Midbrain (tissue), 1 donor: Measurements from ENCODE around the gene DPYD.

Source experiments
- DNase-seq: peaks from one replicate; lab custom pipeline; 2025; lab: John Stamatoyannopoulos, UW

Gene DPYD

GRCh38 chr1:97091679-97092078 is 829.2 kb downstream of the DPYD start:
- DNase-seq: no peak

DNA sequence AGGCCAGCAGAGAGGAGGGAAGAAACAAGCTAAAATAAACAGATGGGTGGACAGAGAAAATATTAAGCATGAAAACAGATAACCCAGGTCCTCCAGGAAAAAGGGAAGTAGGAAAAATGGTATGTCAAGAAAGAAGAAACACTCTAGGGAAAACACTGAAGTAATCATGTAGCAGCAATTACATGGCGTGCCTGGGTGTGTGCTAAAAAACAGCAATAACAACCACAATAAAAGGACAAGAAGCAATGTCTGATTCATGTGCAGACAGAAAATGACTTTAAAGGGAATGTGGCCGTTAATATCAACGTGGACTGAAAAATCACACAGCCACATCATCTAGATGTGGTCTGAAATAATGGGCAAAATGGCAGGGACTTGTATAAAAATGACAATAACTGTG is 829.6 kb downstream of the DPYD start:
- no peak for DNase-seq

- no peak for DNase-seq
These were observed 830.1 kb downstream of the DPYD start for GRCh38 chr1:97090725-97091124.

GRCh38 chr1:97089173-97089572 is 831.7 kb downstream of the DPYD start:
- DNase-seq: no peak

DNA sequence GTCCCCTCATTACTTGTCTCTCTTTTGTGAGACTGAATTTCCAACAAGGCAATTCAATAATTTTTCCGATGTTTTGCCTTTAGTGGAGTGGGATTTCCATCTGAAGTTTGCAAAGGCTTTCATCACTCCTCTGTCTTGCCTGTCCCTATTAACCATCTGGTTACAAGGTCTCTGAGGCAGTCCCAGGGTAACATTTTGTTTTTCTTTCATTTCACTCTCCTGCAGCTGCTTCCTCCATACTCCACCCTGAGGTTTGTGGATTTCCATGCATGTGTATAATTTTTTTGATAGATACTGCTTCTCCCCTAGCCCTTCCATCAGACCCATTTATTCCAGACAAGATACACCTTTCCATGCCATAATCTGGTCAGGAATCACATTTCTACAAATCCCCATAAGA is 832.4 kb downstream of the DPYD start:
- DNase-seq: no peak

GRCh38 chr1:97084546-97084945 is 836.3 kb downstream of the DPYD start:
- no peak for DNase-seq

DNA sequence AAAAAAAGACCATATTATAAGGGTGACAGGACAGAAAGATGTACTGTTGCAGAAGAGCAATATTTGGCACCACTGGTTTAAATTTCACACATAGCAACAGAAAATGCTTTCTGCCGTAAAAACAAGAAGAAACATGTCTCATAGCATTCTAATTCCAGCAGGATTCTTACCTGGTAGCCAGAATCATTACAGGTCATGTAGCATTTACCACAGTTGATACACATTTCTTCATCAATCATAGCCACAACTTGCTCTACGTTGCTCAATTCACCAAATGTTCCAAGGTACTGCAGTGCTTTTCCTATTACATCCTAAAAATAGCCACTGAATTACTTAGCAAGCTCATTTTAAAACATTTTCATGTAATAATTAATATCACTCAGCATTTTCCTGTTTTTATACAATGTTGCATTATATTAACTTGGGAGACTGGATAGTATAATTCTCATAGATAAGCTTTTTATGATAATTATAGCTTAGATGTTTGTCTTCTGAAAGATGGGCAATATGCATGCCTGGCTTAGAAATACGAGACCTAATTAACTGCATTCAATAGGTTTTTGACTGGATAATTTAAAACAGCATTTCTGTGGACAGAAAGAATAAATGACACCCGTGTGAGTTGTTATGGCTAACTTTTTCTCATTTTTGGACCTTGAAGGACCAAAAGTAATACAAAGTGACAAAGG is 838.5 kb downstream of the DPYD start:
- no peak for DNase-seq

GRCh38 chr1:97078872-97079271 is 842.0 kb downstream of the DPYD start:
- no peak for DNase-seq

DNA sequence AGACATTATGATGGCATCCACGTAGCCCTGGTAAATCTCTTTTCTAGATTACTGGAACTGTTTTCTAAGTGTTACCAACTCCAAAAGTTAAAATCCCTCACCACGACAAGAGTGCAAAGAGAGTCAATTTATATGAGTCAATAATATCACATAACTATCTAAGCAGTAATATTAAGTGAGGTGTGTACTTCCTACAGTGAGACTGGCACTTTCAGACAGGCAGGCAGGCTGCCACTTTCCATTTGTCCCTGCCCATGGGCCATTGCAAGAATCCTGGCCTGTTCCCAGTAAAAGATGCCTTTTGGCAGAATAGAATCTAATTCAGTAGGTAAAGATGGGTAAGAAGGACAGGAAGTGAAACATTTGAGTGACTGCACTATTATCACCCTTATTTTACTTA is 843.6 kb downstream of the DPYD start:
- no peak for DNase-seq

DNA sequence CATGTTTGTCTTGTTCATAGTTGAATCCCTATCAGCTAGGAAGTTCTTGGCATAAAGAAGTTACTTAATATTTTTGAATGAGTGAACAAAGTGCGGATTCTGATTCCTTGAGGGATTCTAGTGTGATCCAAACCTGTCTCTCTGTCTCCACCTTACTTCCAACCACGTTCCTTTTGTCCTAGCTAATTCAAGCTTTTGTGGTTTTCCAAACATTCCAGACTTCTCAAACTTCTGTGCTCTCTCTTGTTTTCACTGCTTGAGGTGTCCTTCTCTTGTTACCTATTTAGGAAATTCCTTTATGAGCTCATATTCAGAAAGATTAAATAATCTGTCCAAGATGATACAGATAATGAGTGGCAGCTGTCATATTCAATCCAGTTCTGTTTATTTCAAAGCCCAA is 846.1 kb downstream of the DPYD start:
- no peak for DNase-seq

- no peak for DNase-seq
These were observed 846.9 kb downstream of the DPYD start for GRCh38 chr1:97073936-97074335.

GRCh38 chr1:97073169-97073568 is 847.7 kb downstream of the DPYD start:
- DNase-seq: no peak

- no peak for DNase-seq
These were observed 849.7 kb downstream of the DPYD start for GRCh38 chr1:97071173-97071572.

GRCh38 chr1:97070376-97070775 is 850.5 kb downstream of the DPYD start:
- DNase-seq: no peak

DNA sequence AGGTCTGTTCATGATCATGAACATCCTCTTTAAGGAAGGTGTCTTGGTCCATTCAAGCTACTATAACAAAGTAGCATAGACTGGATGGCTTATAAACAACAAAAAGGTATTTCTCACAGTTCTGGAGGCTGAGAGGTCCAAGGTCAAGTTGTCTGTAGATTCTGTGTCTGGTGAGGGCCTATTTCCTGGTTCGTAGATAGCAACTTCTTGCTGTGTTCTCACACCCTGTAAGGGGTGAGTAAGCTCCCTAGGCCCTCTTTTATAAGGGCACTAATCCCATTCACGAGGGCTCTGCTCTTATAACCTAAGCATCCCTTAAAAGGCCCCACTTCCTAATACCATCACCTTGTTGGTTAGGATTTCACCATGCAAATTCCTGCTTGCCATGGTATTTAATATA is 851.5 kb downstream of the DPYD start:
- DNase-seq: no peak

DNA sequence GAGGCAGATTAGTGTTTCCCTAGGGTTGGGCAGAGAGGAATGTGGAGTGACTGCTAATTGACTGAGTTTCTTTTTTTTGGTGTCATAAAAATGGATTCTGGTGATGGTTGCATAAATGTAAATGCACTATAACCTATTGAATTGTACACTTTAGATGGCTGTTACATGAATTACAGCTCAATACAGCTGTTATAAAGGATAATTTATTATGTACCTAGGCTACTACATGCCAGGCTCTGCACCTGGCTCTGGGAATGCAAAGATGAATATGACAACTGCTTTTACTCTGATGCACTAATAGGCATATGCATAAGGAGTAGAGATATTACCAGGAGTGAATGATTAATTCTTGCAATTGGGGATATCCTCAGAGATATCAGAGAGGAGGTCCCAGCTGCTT is 854.0 kb downstream of the DPYD start:
- DNase-seq: no peak

DNA sequence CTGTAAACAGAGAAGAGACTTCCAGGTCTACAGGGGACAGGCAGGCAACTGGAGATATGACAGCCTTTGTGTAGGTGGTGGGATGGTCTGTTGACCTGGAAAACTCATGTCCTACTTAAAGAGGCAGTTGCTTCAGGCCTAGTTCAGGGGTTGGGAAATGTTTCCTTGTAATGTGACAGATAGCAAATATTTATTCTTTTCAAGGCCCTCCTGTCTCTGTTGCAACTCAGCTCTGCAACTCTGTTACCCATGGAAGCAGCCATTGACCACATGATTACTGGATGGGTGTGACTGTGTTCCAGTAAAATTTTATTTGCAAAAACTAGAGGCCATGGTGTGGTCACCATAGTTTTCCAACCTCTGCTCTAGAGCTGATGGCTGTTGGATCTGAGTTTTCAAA is 857.3 kb downstream of the DPYD start:
- no peak for DNase-seq

DNA sequence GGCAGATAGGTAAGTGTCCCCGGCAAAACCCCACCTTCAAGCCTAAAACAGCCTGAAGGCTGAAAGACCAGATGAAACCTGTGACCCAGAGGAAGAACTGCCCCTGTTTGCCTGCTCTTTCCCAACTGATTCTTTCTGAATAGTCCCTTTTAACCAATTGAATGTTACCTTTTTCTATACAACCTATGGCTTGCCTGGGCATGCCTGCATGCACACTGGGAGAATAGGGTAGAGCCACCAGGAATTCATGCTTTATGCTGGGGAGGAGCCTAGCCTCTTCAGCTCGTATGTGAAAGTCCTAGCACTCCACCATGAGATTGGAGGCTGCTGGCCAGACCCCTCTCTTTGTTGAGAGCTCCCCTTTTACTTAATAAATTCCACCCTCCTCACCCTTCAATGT is 859.2 kb downstream of the DPYD start:
- no peak for DNase-seq

DNA sequence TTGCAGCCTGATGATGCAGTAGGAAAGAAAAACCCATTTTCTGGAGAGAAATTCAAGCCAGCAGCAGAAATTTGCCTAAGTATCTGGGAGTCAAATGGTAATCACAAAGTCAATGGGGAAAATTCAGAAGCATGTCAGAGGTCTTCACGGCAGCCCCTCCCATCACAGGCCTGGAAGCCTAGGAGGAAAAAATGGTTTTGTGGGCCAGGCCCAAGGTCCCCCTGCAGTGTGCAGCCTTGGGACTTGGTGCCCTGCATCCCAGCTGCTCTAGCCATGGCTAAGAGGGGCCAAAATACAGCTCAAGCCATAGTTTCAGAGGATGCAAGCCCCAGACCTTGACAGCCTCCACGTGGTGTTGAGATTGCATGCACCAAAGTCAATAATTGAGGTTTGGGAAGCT is 864.4 kb downstream of the DPYD start:
- no peak for DNase-seq

- no peak for DNase-seq
These were observed 867.6 kb downstream of the DPYD start for GRCh38 chr1:97053268-97053667.

DNA sequence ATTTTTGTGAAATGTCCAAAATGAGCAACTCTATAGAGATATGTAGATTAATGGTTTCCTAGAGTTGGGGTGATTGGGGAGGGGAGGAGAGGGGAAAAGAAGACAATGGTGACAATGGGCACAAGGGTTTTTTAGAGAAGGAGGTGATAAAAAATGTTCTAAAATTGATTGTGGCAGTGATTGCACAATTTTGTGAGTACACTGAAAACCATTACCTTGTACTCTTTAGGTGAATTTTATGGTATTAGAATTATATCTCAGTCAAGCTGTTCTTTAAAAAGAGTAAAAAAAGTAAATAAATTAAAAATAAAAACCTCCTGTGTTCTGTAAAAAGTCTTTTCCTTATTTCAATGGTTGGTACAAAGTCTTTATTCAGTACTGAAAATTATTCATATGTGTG is 869.0 kb downstream of the DPYD start:
- DNase-seq: no peak

DNA sequence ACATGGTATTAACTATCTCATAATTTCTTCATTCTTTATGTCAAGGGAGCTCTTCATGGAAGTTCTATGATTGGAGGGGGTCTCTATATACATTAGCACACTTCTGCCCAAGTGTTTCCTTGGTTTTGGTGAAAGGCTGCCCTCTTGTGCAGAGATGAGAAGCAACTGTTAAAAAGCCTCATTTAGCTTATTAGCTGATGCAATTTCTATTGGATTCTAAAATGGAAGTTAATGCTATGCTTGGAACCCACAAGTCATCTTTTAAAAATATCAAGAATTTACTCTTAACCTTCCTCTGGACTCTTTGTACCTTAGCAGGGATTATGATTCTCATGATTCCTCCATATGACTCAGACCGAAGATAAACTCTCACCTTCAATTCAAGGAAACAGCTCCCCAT is 870.3 kb downstream of the DPYD start:
- no peak for DNase-seq

DNA sequence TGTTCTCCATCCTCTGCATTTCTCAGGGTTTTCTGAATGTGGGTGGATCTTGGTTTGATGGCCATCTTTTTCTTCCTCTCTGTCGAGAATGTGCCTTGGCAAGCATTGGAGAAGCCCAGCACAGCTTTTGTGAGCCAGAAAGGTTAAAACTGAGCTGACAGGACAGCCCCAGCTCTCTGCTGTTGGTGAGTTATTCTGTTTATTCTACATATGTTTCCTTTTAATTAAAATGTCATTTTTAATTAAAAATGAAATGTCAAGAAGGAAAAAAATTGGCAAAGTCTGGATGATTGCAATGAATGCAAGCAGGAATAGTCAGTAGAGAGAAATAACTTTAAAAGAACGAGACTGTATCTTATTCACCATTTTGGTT is 873.4 kb downstream of the DPYD start:
- no peak for DNase-seq

DNA sequence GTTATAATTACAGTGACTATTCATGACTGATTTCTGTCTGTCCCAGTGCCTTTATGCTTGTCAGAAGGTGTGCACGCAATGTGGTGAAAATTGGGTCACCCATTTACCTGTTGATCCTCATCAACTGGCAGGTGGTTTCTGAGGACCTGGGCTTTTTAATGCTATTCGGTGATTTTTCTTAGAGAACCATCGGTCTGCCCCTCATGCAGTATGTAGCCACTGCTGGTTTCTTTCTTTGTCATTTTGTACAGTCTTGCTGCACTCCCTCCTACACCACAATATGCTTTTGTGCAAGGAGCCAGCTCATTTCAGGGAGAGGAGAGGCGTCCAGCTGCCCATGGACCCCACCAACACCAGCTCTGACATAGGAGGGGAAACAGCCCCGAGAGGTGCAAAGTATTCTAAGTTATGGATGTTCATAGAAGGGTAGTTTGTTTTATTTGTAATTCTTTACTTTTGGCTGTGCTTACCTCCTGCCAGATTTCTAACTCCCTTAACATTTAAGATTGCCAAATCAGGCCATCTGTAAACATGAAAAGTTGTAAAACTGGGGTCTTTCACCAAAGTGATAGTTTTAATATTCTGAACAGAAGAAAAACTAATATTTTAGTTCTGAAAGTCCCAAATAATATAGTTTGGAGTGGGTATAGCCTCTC is 873.9 kb downstream of the DPYD start:
- no peak for DNase-seq
